ENCODE measurements around the gene TRAF3IP1. TPM values are rescaled to one million over a fixed set of nuclear protein-coding genes. Genes with fewer than 3 reads are reported as not detected.
"Not testable (repeated sequence)": the region's sequence is repeated elsewhere in the genome, so short reads cannot be mapped to it uniquely, and the experiment has no call there.

Gene TRAF3IP1
- total and polyA plus RNA-seq, 4 donors: 14.4 to 21.5 (median 18.4) TPM

DNA sequence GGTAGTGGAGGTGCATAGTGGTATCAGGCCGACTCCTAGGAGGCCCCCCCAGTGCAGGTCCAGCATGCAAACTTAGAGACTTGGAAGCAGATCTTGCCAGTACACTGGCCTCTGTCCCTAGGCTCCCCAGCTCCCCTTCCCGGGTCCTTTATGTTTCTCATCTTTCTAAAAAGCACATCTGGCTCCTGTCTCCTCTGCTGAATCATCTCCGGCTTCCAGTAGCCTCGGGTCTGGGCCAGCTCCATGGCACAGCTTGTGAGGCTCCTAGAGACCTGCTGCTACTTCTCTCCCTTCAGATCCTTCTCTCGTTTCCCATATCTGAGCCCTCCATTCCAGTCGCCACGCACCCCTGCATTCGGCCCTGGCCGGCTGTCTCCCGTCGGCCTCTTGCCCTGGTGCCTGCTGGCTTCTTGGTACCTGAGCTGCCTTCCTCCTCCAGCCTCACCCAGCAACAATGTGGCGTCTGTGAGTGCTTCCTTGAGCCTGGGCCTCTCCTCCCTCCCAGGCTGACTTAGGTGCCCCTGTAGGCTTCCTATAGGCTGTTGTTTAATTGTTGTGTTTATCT, 6.6 kb downstream of the TRAF3IP1 start:
- Histone ChIP-seq H3K36me3 (ENCODE audit: control insufficient read depth in 1 of 2, insufficient read depth in 2 of 2, low read length in 1 of 2) (peaks cover 1 to 3% of the 10 kb centered on the region in 2 donors), H3K4me1 (ENCODE audit: control insufficient read depth in 1 of 2, insufficient read depth in 2 of 2, low read length in 2 of 2) (no peaks in the 10 kb centered on the region), H3K4me3 (ENCODE audit: low read length in 2 of 2) (no peak overlapping the region), H3K9me3 (ENCODE audit: control insufficient read depth, low read length) (no peaks in the 10 kb centered on the region), H3K27me3 (ENCODE audit: control insufficient read depth in 1 of 2, insufficient read depth in 2 of 2, low read length in 1 of 2) (no peaks in the 10 kb centered on the region), H3K27ac (ENCODE audit: low read depth in 1 of 2, low read length in 2 of 2) (no peak overlapping the region)
- DNase-seq (no peak), ATAC-seq (ENCODE audit: low FRiP score) (no peak)
- intact Hi-C loops (cut with DNase I): no loop called here
- 98% methylated on average over 12 of the region's 12 CpGs for WGBS, 2 donors

DNA sequence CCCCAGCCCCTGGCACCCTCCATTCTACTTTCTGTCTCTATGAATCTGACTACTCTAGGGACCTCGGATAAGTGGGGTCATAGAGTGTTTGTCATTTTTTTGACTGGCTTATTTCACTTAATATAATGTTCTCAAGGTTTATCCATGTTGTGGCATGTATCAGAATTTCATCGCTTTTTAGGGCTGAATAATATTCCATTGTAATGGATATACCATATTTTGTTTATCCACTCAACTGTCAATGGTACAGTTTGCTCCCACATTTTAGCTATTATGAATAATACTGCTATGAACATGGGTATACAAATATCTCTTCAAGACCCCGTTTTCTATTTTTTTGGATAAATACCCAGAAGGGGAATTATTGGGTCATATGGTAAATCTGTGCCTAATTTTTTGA, 7.4 kb downstream of the TRAF3IP1 start:
- H3K36me3 ChIP-seq (ENCODE audit: control insufficient read depth in 1 of 2, insufficient read depth in 2 of 2, low read length in 1 of 2): peaks cover 1 to 3% of the 10 kb centered on the region in 2 donors
- H3K27ac ChIP-seq (ENCODE audit: low read depth in 1 of 2, low read length in 2 of 2): no peak overlapping the region
- H3K9me3 ChIP-seq (ENCODE audit: control insufficient read depth, low read length): no peaks in the 10 kb centered on the region
- intact Hi-C loops (cut with DNase I): no loop called here
- no peaks in the 10 kb centered on the region for H3K27me3 ChIP-seq (ENCODE audit: control insufficient read depth in 1 of 2, insufficient read depth in 2 of 2, low read length in 1 of 2)
- ATAC-seq (ENCODE audit: low FRiP score) (no peak), DNase-seq (no peak)
- H3K4me1 ChIP-seq (ENCODE audit: control insufficient read depth in 1 of 2, insufficient read depth in 2 of 2, low read length in 2 of 2): no peaks in the 10 kb centered on the region
- WGBS, 2 donors: 98% methylated on average over 3 of the region's 3 CpGs
- H3K4me3 ChIP-seq (ENCODE audit: low read length in 2 of 2): no peak overlapping the region

- Histone ChIP-seq H3K4me1 (ENCODE audit: control insufficient read depth in 1 of 2, insufficient read depth in 2 of 2, low read length in 2 of 2) (no peaks in the 10 kb centered on the region), H3K4me3 (ENCODE audit: low read length in 2 of 2) (no peak overlapping the region), H3K27me3 (ENCODE audit: control insufficient read depth in 1 of 2, insufficient read depth in 2 of 2, low read length in 1 of 2) (no peaks in the 10 kb centered on the region), H3K36me3 (ENCODE audit: control insufficient read depth in 1 of 2, insufficient read depth in 2 of 2, low read length in 1 of 2) (peaks cover 1 to 3% of the 10 kb centered on the region in 2 donors), H3K27ac (ENCODE audit: low read depth in 1 of 2, low read length in 2 of 2) (no peak overlapping the region), H3K9me3 (ENCODE audit: control insufficient read depth, low read length) (no peaks in the 10 kb centered on the region)
- intact Hi-C loops (cut with DNase I): no loop called here
- DNase-seq (no peak), ATAC-seq (ENCODE audit: low FRiP score) (no peak)
- 95% methylated on average over 9 of the region's 9 CpGs for WGBS, 2 donors
Measured at GRCh38 chr2:238330391-238330790, 10.1 kb downstream of the TRAF3IP1 start.

- no peak overlapping the region for H3K27ac ChIP-seq (ENCODE audit: low read depth in 1 of 2, low read length in 2 of 2)
- H3K4me1 ChIP-seq (ENCODE audit: control insufficient read depth in 1 of 2, insufficient read depth in 2 of 2, low read length in 2 of 2): no peaks in the 10 kb centered on the region
- DNase-seq (no peak), ATAC-seq (ENCODE audit: low FRiP score) (no peak)
- intact Hi-C loops (cut with DNase I): no loop called here
- WGBS, 2 donors: 92 to 93% methylated on average over 5 of the region's 5 CpGs
- H3K4me3 ChIP-seq (ENCODE audit: low read length in 2 of 2): no peak overlapping the region
- H3K27me3 ChIP-seq (ENCODE audit: control insufficient read depth in 1 of 2, insufficient read depth in 2 of 2, low read length in 1 of 2): no peaks in the 10 kb centered on the region
- H3K9me3 ChIP-seq (ENCODE audit: control insufficient read depth, low read length): no peaks in the 10 kb centered on the region
- H3K36me3 ChIP-seq (ENCODE audit: control insufficient read depth in 1 of 2, insufficient read depth in 2 of 2, low read length in 1 of 2): peaks cover 1 to 3% of the 10 kb centered on the region in 2 donors
Measured at GRCh38 chr2:238331916-238332315, 11.6 kb downstream of the TRAF3IP1 start.

DNA sequence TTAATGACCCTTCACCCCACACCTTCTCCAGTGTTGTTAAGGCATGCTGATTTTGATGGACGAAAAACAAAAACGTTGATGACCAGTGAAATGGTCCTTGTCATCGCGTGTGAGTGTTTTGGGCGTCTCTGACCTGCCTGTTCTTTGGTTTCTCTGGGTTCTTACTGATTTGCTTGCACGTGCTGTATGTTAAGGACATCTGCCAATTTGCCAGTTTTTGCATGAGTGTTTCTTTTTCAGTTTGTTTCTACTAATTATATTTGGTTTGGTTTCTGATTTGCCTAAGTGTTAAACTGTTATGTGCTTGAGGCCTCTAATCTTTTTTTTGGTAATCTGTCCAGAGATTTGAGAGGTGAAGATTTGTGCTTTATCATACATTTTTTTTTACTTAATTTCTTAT, 14.6 kb downstream of the TRAF3IP1 start:
- 82 to 88% methylated on average over 6 of the region's 6 CpGs for WGBS, 2 donors
- H3K4me3 ChIP-seq (ENCODE audit: low read length in 2 of 2): no peak overlapping the region
- H3K36me3 ChIP-seq (ENCODE audit: control insufficient read depth in 1 of 2, insufficient read depth in 2 of 2, low read length in 1 of 2): peaks cover 0 to under 1% of the 10 kb centered on the region in 2 donors
- intact Hi-C loops (cut with DNase I): no loop called here
- no peaks in the 10 kb centered on the region for H3K4me1 ChIP-seq (ENCODE audit: control insufficient read depth in 1 of 2, insufficient read depth in 2 of 2, low read length in 2 of 2)
- H3K27me3 ChIP-seq (ENCODE audit: control insufficient read depth in 1 of 2, insufficient read depth in 2 of 2, low read length in 1 of 2): no peaks in the 10 kb centered on the region
- no peaks in the 10 kb centered on the region for H3K9me3 ChIP-seq (ENCODE audit: control insufficient read depth, low read length)
- no peak overlapping the region for H3K27ac ChIP-seq (ENCODE audit: low read depth in 1 of 2, low read length in 2 of 2)
- DNase-seq (no peak), ATAC-seq (ENCODE audit: low FRiP score) (no peak)

DNA sequence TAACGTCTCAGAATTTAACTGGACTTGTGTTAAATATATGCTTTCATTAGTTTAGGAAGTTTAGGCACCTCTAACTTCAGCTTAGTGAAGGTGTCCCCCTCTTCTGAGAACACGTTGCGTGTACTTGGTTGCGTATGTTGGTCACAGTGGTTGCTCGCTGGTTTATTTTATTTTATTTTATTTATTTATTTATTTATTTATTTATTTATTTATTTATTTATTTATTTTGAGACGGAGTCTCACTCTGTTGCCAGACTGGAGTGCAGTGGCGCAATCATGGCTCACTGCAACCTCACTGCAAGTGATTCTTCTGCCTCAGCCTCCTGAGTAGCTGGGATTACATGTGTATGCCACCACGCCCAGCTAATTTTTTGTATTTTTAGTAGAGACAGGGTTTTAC, 15.3 kb downstream of the TRAF3IP1 start:
- H3K27ac ChIP-seq (ENCODE audit: low read depth in 1 of 2, low read length in 2 of 2); ATAC-seq (ENCODE audit: low FRiP score); DNase-seq; H3K27me3 ChIP-seq (ENCODE audit: control insufficient read depth in 1 of 2, insufficient read depth in 2 of 2, low read length in 1 of 2); H3K4me3 ChIP-seq (ENCODE audit: low read length in 2 of 2); H3K4me1 ChIP-seq (ENCODE audit: control insufficient read depth in 1 of 2, insufficient read depth in 2 of 2, low read length in 2 of 2); intact Hi-C loops (cut with DNase I); H3K36me3 ChIP-seq (ENCODE audit: control insufficient read depth in 1 of 2, insufficient read depth in 2 of 2, low read length in 1 of 2); H3K9me3 ChIP-seq (ENCODE audit: control insufficient read depth, low read length): not testable (repeated sequence)
- 90 to 91% methylated on average over 8 of the region's 8 CpGs for WGBS, 2 donors

DNA sequence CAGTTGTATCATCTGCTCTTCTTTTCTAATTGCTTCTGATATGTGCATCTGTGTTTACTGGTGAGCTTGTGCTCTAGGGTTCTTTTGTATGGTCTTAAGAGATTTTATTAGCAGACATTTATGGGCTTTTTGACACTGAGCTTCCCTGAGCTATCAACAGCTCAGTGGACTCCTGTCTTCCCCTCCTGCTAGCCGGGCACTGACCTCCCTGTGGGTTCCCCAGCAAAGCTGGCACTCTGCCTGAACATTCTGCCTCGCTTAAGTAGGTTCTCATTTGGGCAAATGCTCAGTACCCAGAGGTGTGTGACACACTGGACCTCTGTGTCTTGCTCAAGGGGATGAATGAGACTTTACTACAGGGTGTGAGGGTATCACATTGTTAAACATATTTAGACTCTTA, 15.8 kb downstream of the TRAF3IP1 start:
- Histone ChIP-seq H3K4me1 (ENCODE audit: control insufficient read depth in 1 of 2, insufficient read depth in 2 of 2, low read length in 2 of 2) (no peaks in the 10 kb centered on the region), H3K36me3 (ENCODE audit: control insufficient read depth in 1 of 2, insufficient read depth in 2 of 2, low read length in 1 of 2) (no peaks in the 10 kb centered on the region), H3K27me3 (ENCODE audit: control insufficient read depth in 1 of 2, insufficient read depth in 2 of 2, low read length in 1 of 2) (no peaks in the 10 kb centered on the region), H3K9me3 (ENCODE audit: control insufficient read depth, low read length) (no peaks in the 10 kb centered on the region), H3K4me3 (ENCODE audit: low read length in 2 of 2) (no peak overlapping the region), H3K27ac (ENCODE audit: low read depth in 1 of 2, low read length in 2 of 2) (no peak overlapping the region)
- intact Hi-C loops (cut with DNase I): no loop called here
- WGBS, 2 donors: 68 to 70% methylated on average over 2 of the region's 2 CpGs
- DNase-seq: no peak
- ATAC-seq (ENCODE audit: low FRiP score): no peak

GRCh38 chr2:238336793-238337444, 16.6 kb downstream of the TRAF3IP1 start:
- Histone ChIP-seq H3K4me3 (ENCODE audit: low read length in 2 of 2) (no peak overlapping the region), H3K36me3 (ENCODE audit: control insufficient read depth in 1 of 2, insufficient read depth in 2 of 2, low read length in 1 of 2) (no peaks in the 10 kb centered on the region), H3K4me1 (ENCODE audit: control insufficient read depth in 1 of 2, insufficient read depth in 2 of 2, low read length in 2 of 2) (no peaks in the 10 kb centered on the region), H3K9me3 (ENCODE audit: control insufficient read depth, low read length) (no peaks in the 10 kb centered on the region), H3K27me3 (ENCODE audit: control insufficient read depth in 1 of 2, insufficient read depth in 2 of 2, low read length in 1 of 2) (no peaks in the 10 kb centered on the region), H3K27ac (ENCODE audit: low read depth in 1 of 2, low read length in 2 of 2) (no peak overlapping the region)
- DNase-seq: no peak
- no peak for ATAC-seq (ENCODE audit: low FRiP score)
- intact Hi-C loops (cut with DNase I): no loop called here
- WGBS, 2 donors: 94 to 97% methylated on average over 5 of the region's 5 CpGs

DNA sequence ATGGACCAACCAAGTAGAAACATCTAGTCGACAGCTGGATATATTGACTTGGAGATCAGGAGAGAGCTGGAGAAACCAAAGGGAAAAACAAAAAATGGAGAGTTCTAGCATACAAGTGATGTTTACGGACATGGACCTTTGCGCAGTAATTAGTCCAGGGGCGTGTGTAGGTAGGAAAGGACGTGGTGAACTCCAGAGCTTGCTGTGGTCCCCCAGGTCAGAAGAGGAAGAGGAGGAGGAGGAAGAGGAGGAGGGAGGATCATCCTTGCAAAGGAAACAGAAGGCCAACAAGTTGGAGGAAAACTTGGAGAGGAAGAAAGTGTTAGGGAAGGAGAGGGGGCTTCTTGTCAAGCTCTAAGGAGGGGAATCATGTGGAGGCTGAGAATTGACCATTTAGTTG, 17.5 kb downstream of the TRAF3IP1 start:
- no peak for ATAC-seq (ENCODE audit: low FRiP score)
- H3K27me3 ChIP-seq (ENCODE audit: control insufficient read depth in 1 of 2, insufficient read depth in 2 of 2, low read length in 1 of 2): no peaks in the 10 kb centered on the region
- no peaks in the 10 kb centered on the region for H3K9me3 ChIP-seq (ENCODE audit: control insufficient read depth, low read length)
- H3K27ac ChIP-seq (ENCODE audit: low read depth in 1 of 2, low read length in 2 of 2): no peak overlapping the region
- no peaks in the 10 kb centered on the region for H3K4me1 ChIP-seq (ENCODE audit: control insufficient read depth in 1 of 2, insufficient read depth in 2 of 2, low read length in 2 of 2)
- WGBS, 2 donors: 92 to 93% methylated on average over 5 of the region's 5 CpGs
- intact Hi-C loops (cut with DNase I): no loop called here
- H3K36me3 ChIP-seq (ENCODE audit: control insufficient read depth in 1 of 2, insufficient read depth in 2 of 2, low read length in 1 of 2): no peaks in the 10 kb centered on the region
- no peak overlapping the region for H3K4me3 ChIP-seq (ENCODE audit: low read length in 2 of 2)
- no peak for DNase-seq
